PC-3 (cell line): ENCODE measurements around the gene TTC8.

Experiments
- CTCF ChIP-seq: fragments of 300-600 bp; sonication (generic); conservative IDR thresholded peaks from 2 replicates; pipeline ENCODE4 v1.5.1; 2017; ENCODE audit warnings: antibody characterized with exemption, low read depth, mild to moderate bottlenecking, low read length
- EZH2phosphoT487 ChIP-seq: fragments of 300-600 bp; sonication (generic); IDR thresholded peaks from 2 replicates; pipeline ENCODE4 v1.6.1; 2018; ENCODE audit warnings: mild to moderate bottlenecking, antibody characterized with exemption, low read length, borderline replicate concordance

GRCh38 chr14:88870777-88871176 is 46.3 kb downstream of the TTC8 start:
- TF ChIP-seq CTCF (no peak), EZH2phosphoT487 (no peak)
